HEK293 (cell line): ENCODE data around the gene ABRACL.

Experiments used
- CTCF ChIA-PET: fragments of 350-600 bp; formaldehyde crosslinking; extraction: SDS; loops from one replicate; lab custom pipeline; 2021; ENCODE audit warnings: antibody characterized with exemption; lab: Yijun Ruan, JAX
- POLR2A ChIA-PET: fragments of 300-600 bp; formaldehyde crosslinking; extraction: SDS; loops from one replicate; lab custom pipeline; 2020; ENCODE audit warnings: antibody characterized with exemption, inconsistent platforms; lab: Yijun Ruan, JAX
- H3K27ac ChIP-seq: fragments of 200-500 bp; sonication (Bioruptor generic); 2 replicates; pipeline ENCODE4 v1.5.1; 2014; ENCODE audit warnings: low read depth, low read length, control low read depth, inconsistent platforms; ENCODE audit errors: extremely low read depth
- H3K36me3 ChIP-seq, 2 experiments: fragments of 200-500 bp in 1 of 2; sonication (Bioruptor generic) in 1 of 2; 1 replicate in 1 of 2; 2 replicates in 1 of 2; pipeline ENCODE4 v1.5.1; 2014 to 2017; ENCODE audit warnings: inconsistent platforms in 2 of 2, low read length in 2 of 2; ENCODE audit not compliant: control insufficient read depth in 2 of 2, insufficient read depth in 1 of 2
- H3K4me1 ChIP-seq: fragments of 200-500 bp; sonication (Bioruptor generic); 2 replicates; pipeline ENCODE4 v1.5.1; 2014; ENCODE audit warnings: mild to moderate bottlenecking, low read length, inconsistent platforms; ENCODE audit not compliant: control insufficient read depth, insufficient read depth
- H3K4me3 ChIP-seq: 2 replicates; pipeline ENCODE4 v1.5.1; 2011; ENCODE audit warnings: low read depth, mild to moderate bottlenecking, control low read depth, low read length, moderate library complexity
- H3K9me3 ChIP-seq: fragments of 200-500 bp; sonication (Bioruptor generic); 2 replicates; pipeline ENCODE4 v1.5.1; 2014; ENCODE audit warnings: low read depth, low read length, inconsistent platforms; ENCODE audit not compliant: control insufficient read depth, insufficient read depth
- HOXA7 ChIP-seq: sonication (generic); formaldehyde crosslinking; IDR thresholded peaks from 2 replicates; pipeline ENCODE4 v1.8.1; 2022; ENCODE audit warnings: missing genetic modification reagents, borderline replicate concordance
- INSM2 ChIP-seq: fragments of 450-650 bp; formaldehyde crosslinking; IDR thresholded peaks from 2 replicates; pipeline ENCODE4 v1.5.1; 2016; ENCODE audit warnings: missing biosample characterization, missing genetic modification characterization
- MYNN ChIP-seq: fragments of 450-650 bp; formaldehyde crosslinking; IDR thresholded peaks from 2 replicates; pipeline ENCODE4 v1.5.1; 2016; ENCODE audit warnings: missing biosample characterization, missing genetic modification characterization, borderline replicate concordance
- RBAK ChIP-seq: fragments of 450-650 bp; formaldehyde crosslinking; IDR thresholded peaks from 2 replicates; pipeline ENCODE4 v1.5.1; 2016; ENCODE audit warnings: missing biosample characterization, missing genetic modification characterization
- REPIN1 ChIP-seq: fragments of 450-650 bp; formaldehyde crosslinking; IDR thresholded peaks from 2 replicates; pipeline ENCODE4 v1.5.1; 2017; ENCODE audit warnings: missing biosample characterization, missing genetic modification characterization, low read depth
- ZBTB17 ChIP-seq: fragments of 450-650 bp; formaldehyde crosslinking; IDR thresholded peaks from 2 replicates; pipeline ENCODE4 v1.5.1; 2016; ENCODE audit warnings: missing biosample characterization, missing genetic modification characterization
- ZBTB26 ChIP-seq: fragments of 450-650 bp; formaldehyde crosslinking; optimal IDR thresholded peaks from 2 replicates; pipeline ENCODE3; 2016; ENCODE audit warnings: missing biosample characterization, mild to moderate bottlenecking, missing genetic modification characterization
- ZNF121 ChIP-seq: fragments of 450-650 bp; formaldehyde crosslinking; IDR thresholded peaks from 2 replicates; pipeline ENCODE4 v1.5.1; 2016; ENCODE audit warnings: missing biosample characterization, missing genetic modification characterization
- ZNF133 ChIP-seq: fragments of 450-650 bp; formaldehyde crosslinking; IDR thresholded peaks from 2 replicates; pipeline ENCODE4 v1.5.1; 2016; ENCODE audit warnings: missing biosample characterization, missing genetic modification characterization
- ZNF169 ChIP-seq: fragments of 450-650 bp; formaldehyde crosslinking; IDR thresholded peaks from 2 replicates; pipeline ENCODE4 v1.5.1; 2016; ENCODE audit warnings: missing biosample characterization, missing genetic modification characterization
- ZNF184 ChIP-seq: fragments of 450-650 bp; IDR thresholded peaks from 2 replicates; pipeline ENCODE4 v1.5.1; 2018; ENCODE audit warnings: missing biosample characterization, mild to moderate bottlenecking, missing genetic modification characterization
- ZNF280C ChIP-seq: fragments of 450-650 bp; formaldehyde crosslinking; IDR thresholded peaks from 2 replicates; pipeline ENCODE4 v1.5.1; 2016; ENCODE audit warnings: missing biosample characterization, missing genetic modification characterization
- ZNF335 ChIP-seq: fragments of 450-650 bp; formaldehyde crosslinking; conservative IDR thresholded peaks from 2 replicates; pipeline ENCODE4 v1.5.1; 2016; ENCODE audit warnings: missing biosample characterization, missing genetic modification characterization
- ZNF366 ChIP-seq: fragments of 450-650 bp; formaldehyde crosslinking; conservative IDR thresholded peaks from 2 replicates; pipeline ENCODE4 v1.5.1; 2016; ENCODE audit warnings: missing biosample characterization, missing genetic modification characterization
- ZNF404 ChIP-seq: fragments of 450-650 bp; formaldehyde crosslinking; IDR thresholded peaks from 2 replicates; pipeline ENCODE4 v1.5.1; 2017; ENCODE audit warnings: missing biosample characterization, missing genetic modification characterization
- ZNF473 ChIP-seq: fragments of 450-650 bp; formaldehyde crosslinking; IDR thresholded peaks from 2 replicates; pipeline ENCODE4 v1.5.1; 2017; ENCODE audit warnings: missing biosample characterization, missing genetic modification characterization
- ZNF555 ChIP-seq: fragments of 450-650 bp; formaldehyde crosslinking; conservative IDR thresholded peaks from 2 replicates; pipeline ENCODE4 v1.5.1; 2017; ENCODE audit warnings: missing biosample characterization, mild to moderate bottlenecking, missing genetic modification characterization, inconsistent platforms
- ZNF600 ChIP-seq: fragments of 450-650 bp; formaldehyde crosslinking; IDR thresholded peaks from 2 replicates; pipeline ENCODE4 v1.5.1; 2016; ENCODE audit warnings: missing biosample characterization, missing genetic modification characterization
- ZNF658 ChIP-seq: fragments of 450-650 bp; formaldehyde crosslinking; IDR thresholded peaks from 2 replicates; pipeline ENCODE4; 2016; ENCODE audit warnings: missing biosample characterization, missing genetic modification characterization
- ZNF670 ChIP-seq: fragments of 450-650 bp; formaldehyde crosslinking; IDR thresholded peaks from 2 replicates; pipeline ENCODE4 v1.5.1; 2016; ENCODE audit warnings: missing biosample characterization, missing genetic modification characterization, low read depth
- ZNF777 ChIP-seq: fragments of 450-650 bp; formaldehyde crosslinking; IDR thresholded peaks from 2 replicates; pipeline ENCODE4 v1.5.1; 2017; ENCODE audit warnings: missing biosample characterization, missing genetic modification characterization, borderline replicate concordance
- ZNF785 ChIP-seq: fragments of 450-650 bp; formaldehyde crosslinking; IDR thresholded peaks from 2 replicates; pipeline ENCODE4 v1.5.1; 2016; ENCODE audit warnings: missing biosample characterization, missing genetic modification characterization
- ZSCAN5A ChIP-seq: fragments of 450-650 bp; formaldehyde crosslinking; IDR thresholded peaks from 2 replicates; pipeline ENCODE4 v1.5.1; 2016; ENCODE audit warnings: missing biosample characterization, missing genetic modification characterization

The ABRACL gene

GRCh38 chr6:139011980-139012379 is 16.6 kb upstream of the ABRACL start (continued):
- TF ChIP-seq ZSCAN5A (tag by site-specific recombination): no peak
- no peak for TF ChIP-seq ZNF785 (tag by site-specific recombination)
- TF ChIP-seq ZNF121 (tag by site-specific recombination): no peak
- TF ChIP-seq REPIN1 (tag by site-specific recombination): no peak
- no peak for TF ChIP-seq ZNF404 (tag by site-specific recombination)
- no peak for TF ChIP-seq ZNF335 (tag by site-specific recombination)
- no peak for TF ChIP-seq ZNF473 (tag by site-specific recombination)

- POLR2A ChIA-PET: no interaction called here
- Histone ChIP-seq H3K9me3 (no peaks in the 10 kb centered on the region), H3K27ac (no peak overlapping the region), H3K4me3 (no peak overlapping the region), H3K36me3 (no peaks in the 10 kb centered on the region), H3K4me1 (no peaks in the 10 kb centered on the region; the same call in 1 of the 2 replicates)
- TF ChIP-seq ZNF366 (tag by site-specific recombination) (peak; percentile 82), ZNF670 (tag by site-specific recombination) (no peak)
- CTCF ChIA-PET: interaction anchor here (0.6 to 0.7 kb wide), 2 partner anchors 18 to 211 kb away, joined by 3 to 5 read pairs; no protein-coding TSS in a partner anchor
Measured at GRCh38 chr6:139013185-139013800, 15.3 kb upstream of the ABRACL start.

- H3K9me3 ChIP-seq: no peaks in the 10 kb centered on the region
- no peak for TF ChIP-seq ZNF777 (tag by site-specific recombination)
- no peak for TF ChIP-seq MYNN (tag by site-specific recombination)
- no peak for TF ChIP-seq ZNF280C
- no peak for TF ChIP-seq ZNF184 (tag by site-specific recombination)
- no peak for TF ChIP-seq ZBTB17 (tag by site-specific recombination)
- TF ChIP-seq ZNF169 (tag by site-specific recombination): no peak
- TF ChIP-seq ZNF600 (tag by site-specific recombination): no peak
- no peak for TF ChIP-seq ZNF133 (tag by site-specific recombination)
- TF ChIP-seq HOXA7 (CRISPR knock-in tag): no peak
- TF ChIP-seq INSM2 (tag by site-specific recombination): no peak
- no peak for TF ChIP-seq ZNF658 (tag by site-specific recombination)
- no peak for TF ChIP-seq ZBTB26
- no peak for TF ChIP-seq ZNF555
- TF ChIP-seq RBAK (tag by site-specific recombination): no peak
- TF ChIP-seq, all 188 proteins: peak for 0
- H3K4me3 ChIP-seq: no peak overlapping the region
- no peaks in the 10 kb centered on the region; the same call in 1 of the 2 replicates for H3K4me1 ChIP-seq
- CTCF ChIA-PET: no interaction called here
- no peak overlapping the region for H3K27ac ChIP-seq
- POLR2A ChIA-PET: interaction anchor here (1.4 kb wide), 1 partner anchor 13 kb away, joined by 5 read pairs; no protein-coding TSS in a partner anchor
- no peaks in the 10 kb centered on the region for H3K36me3 ChIP-seq
Measured at GRCh38 chr6:139014945-139015344, 13.6 kb upstream of the ABRACL start.
